Measurements from ENCODE around the gene FKBP1A. TPM values are rescaled to one million over a fixed set of nuclear protein-coding genes. Genes with fewer than 3 reads are reported as not detected.

Gene FKBP1A
- total and polyA plus RNA-seq, 2 experiments from 2014 or later = 99.5 to 161 TPM

DNA sequence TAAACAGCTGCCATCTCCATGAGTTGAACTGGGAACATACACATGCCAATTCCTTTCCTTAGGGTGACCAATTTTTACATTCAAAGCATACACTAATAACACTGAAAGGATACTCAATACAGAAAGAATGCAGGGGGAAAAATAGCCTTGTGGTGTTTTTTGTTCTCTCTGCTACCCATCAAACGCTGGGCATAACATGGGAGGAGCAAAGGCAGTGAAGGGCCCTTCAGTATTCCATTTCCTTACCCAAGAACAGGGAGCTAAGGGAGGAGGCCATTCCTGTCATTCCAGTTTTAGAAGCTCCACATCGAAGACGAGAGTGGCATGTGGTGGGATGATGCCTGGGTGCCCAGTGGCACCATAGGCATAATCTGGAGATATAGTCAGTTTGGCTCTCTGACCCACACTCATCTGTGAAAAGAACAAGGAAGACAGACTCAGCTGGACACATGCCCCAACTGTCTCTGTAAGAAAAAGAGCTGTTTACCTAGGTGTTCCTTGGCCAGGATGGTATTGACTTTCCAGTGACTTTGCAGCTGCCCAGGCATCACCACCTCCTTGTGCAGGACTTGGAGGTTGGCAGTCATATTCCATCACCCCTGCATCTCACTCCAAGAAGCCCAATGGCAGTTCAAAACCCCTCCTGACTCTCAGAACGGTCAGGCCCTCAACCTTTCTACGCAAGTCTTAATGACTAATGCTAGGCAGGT is 20.9 kb downstream of the FKBP1A start:
- TF ChIP-seq EZH2phosphoT487 (IDR thresholded peaks at IDR 0.05; ENCODE audit: low read depth, severe bottlenecking, unreplicated experiment) = no peak
- TF ChIP-seq, protein P1, sequence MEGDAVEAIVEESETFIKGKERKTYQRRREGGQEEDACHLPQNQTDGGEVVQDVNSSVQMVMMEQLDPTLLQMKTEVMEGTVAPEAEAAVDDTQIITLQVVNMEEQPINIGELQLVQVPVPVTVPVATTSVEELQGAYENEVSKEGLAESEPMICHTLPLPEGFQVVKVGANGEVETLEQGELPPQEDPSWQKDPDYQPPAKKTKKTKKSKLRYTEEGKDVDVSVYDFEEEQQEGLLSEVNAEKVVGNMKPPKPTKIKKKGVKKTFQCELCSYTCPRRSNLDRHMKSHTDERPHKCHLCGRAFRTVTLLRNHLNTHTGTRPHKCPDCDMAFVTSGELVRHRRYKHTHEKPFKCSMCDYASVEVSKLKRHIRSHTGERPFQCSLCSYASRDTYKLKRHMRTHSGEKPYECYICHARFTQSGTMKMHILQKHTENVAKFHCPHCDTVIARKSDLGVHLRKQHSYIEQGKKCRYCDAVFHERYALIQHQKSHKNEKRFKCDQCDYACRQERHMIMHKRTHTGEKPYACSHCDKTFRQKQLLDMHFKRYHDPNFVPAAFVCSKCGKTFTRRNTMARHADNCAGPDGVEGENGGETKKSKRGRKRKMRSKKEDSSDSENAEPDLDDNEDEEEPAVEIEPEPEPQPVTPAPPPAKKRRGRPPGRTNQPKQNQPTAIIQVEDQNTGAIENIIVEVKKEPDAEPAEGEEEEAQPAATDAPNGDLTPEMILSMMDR (IDR thresholded peaks at IDR 0.05; ENCODE audit: poor library complexity) = no peak
- no peak for TF ChIP-seq EZH2 (IDR thresholded peaks at IDR 0.05; ENCODE audit: borderline replicate concordance)
- no peaks in the 10 kb centered on the region for H3K36me3 ChIP-seq (replicated peaks; ENCODE audit: insufficient read depth, low read depth)
- H3K79me2 ChIP-seq = peaks cover 49% of the 10 kb centered on the region
- WGBS (ENCODE audit: low lambda C conversion rate, missing lambda C conversion rate) = 94% methylated on average over 5 of the region's 5 CpGs
- no peak overlapping the region for H2AFZ ChIP-seq
- no peak for DNase-seq (ENCODE audit: low spot score)
- H3K4me2 ChIP-seq = no peak overlapping the region
- H3K4me3 ChIP-seq = no peak overlapping the region
- H3K27ac ChIP-seq = no peak overlapping the region
- H4K20me1 ChIP-seq (ENCODE audit: insufficient read depth, poor library complexity, severe bottlenecking) = peaks cover 16% of the 10 kb centered on the region
- H3K4me1 ChIP-seq (ENCODE audit: insufficient read depth) = peaks cover 9% of the 10 kb centered on the region
- no peaks in the 10 kb centered on the region for H3K9me2 ChIP-seq (replicated peaks; ENCODE audit: insufficient read depth)
- H3K9me3 ChIP-seq (ENCODE audit: low read depth) = no peaks in the 10 kb centered on the region
- H3K27me3 ChIP-seq = no peaks in the 10 kb centered on the region

- Histone ChIP-seq H3K27me3 (no peaks in the 10 kb centered on the region), H3K4me1 (ENCODE audit: insufficient read depth) (peaks cover 9% of the 10 kb centered on the region), H3K9me2 (replicated peaks; ENCODE audit: insufficient read depth) (no peaks in the 10 kb centered on the region), H3K79me2 (peaks cover 42% of the 10 kb centered on the region), H3K4me2 (no peak overlapping the region), H3K9me3 (ENCODE audit: low read depth) (no peaks in the 10 kb centered on the region), H2AFZ (no peak overlapping the region), H4K20me1 (ENCODE audit: insufficient read depth, poor library complexity, severe bottlenecking) (peaks cover 10% of the 10 kb centered on the region), H3K4me3 (no peak overlapping the region), H3K36me3 (replicated peaks; ENCODE audit: insufficient read depth, low read depth) (no peaks in the 10 kb centered on the region), H3K27ac (no peak overlapping the region)
- no peak for TF ChIP-seq EZH2phosphoT487 (IDR thresholded peaks at IDR 0.05; ENCODE audit: low read depth, severe bottlenecking, unreplicated experiment)
- DNase-seq (ENCODE audit: low spot score) = no peak
- WGBS (ENCODE audit: low lambda C conversion rate, missing lambda C conversion rate) = 93% methylated on average over 3 of the region's 3 CpGs
Observed at GRCh38 chr20:1371202-1371782, 21.6 kb downstream of the FKBP1A start.

- Histone ChIP-seq H3K27me3 (no peaks in the 10 kb centered on the region), H3K9me2 (replicated peaks; ENCODE audit: insufficient read depth) (no peaks in the 10 kb centered on the region), H3K4me2 (no peak overlapping the region), H3K79me2 (peaks cover 37% of the 10 kb centered on the region), H3K4me3 (no peak overlapping the region), H2AFZ (no peak overlapping the region), H4K20me1 (ENCODE audit: insufficient read depth, poor library complexity, severe bottlenecking) (peaks cover 4% of the 10 kb centered on the region), H3K27ac (no peak overlapping the region), H3K4me1 (ENCODE audit: insufficient read depth) (peaks cover 9% of the 10 kb centered on the region), H3K9me3 (ENCODE audit: low read depth) (no peaks in the 10 kb centered on the region), H3K36me3 (replicated peaks; ENCODE audit: insufficient read depth, low read depth) (no peaks in the 10 kb centered on the region)
- DNase-seq (ENCODE audit: low spot score) = no peak
- TF ChIP-seq, protein P1 (IDR thresholded peaks at IDR 0.05; ENCODE audit: poor library complexity) = no peak
- TF ChIP-seq EZH2 (IDR thresholded peaks at IDR 0.05; ENCODE audit: borderline replicate concordance) (no peak), EZH2phosphoT487 (IDR thresholded peaks at IDR 0.05; ENCODE audit: low read depth, severe bottlenecking, unreplicated experiment) (no peak)
- WGBS (ENCODE audit: low lambda C conversion rate, missing lambda C conversion rate) = 93% methylated on average over 2 of the region's 2 CpGs
Observed at GRCh38 chr20:1370548-1371110, 22.2 kb downstream of the FKBP1A start.

- Histone ChIP-seq H4K20me1 (ENCODE audit: insufficient read depth, poor library complexity, severe bottlenecking) (no peaks in the 10 kb centered on the region), H3K36me3 (replicated peaks; ENCODE audit: insufficient read depth, low read depth) (no peaks in the 10 kb centered on the region), H3K79me2 (peaks cover 33% of the 10 kb centered on the region), H3K9me2 (replicated peaks; ENCODE audit: insufficient read depth) (no peaks in the 10 kb centered on the region), H3K4me3 (no peak overlapping the region), H3K4me2 (no peak overlapping the region), H3K27me3 (no peaks in the 10 kb centered on the region), H3K9me3 (ENCODE audit: low read depth) (no peaks in the 10 kb centered on the region), H3K4me1 (ENCODE audit: insufficient read depth) (peaks cover 9% of the 10 kb centered on the region), H2AFZ (no peak overlapping the region), H3K27ac (no peak overlapping the region)
- no peak for DNase-seq (ENCODE audit: low spot score)
- 96% methylated on average over 3 of the region's 3 CpGs for WGBS (ENCODE audit: low lambda C conversion rate, missing lambda C conversion rate)
- TF ChIP-seq, protein P1 (IDR thresholded peaks at IDR 0.05; ENCODE audit: poor library complexity) = no peak
- TF ChIP-seq EZH2 (IDR thresholded peaks at IDR 0.05; ENCODE audit: borderline replicate concordance) (no peak), EZH2phosphoT487 (IDR thresholded peaks at IDR 0.05; ENCODE audit: low read depth, severe bottlenecking, unreplicated experiment) (no peak)
Observed at GRCh38 chr20:1369970-1370369, 22.9 kb downstream of the FKBP1A start.

Data from hepatocyte (in vitro differentiated cells).